NB4 (cell line): Measurements from ENCODE around the gene KDM4B.
"Not testable (repeated sequence)": the region's sequence is repeated elsewhere in the genome, so short reads cannot be mapped to it uniquely, and the experiment has no call there.

ENCODE experiments used
- POLR2A ChIP-seq: IDR thresholded peaks from 2 replicates; pipeline ENCODE4 v1.6.1; 2011; ENCODE audit warnings: mild to moderate bottlenecking; ENCODE audit not compliant: insufficient read length; ENCODE audit errors: extremely low read depth
- TF ChIP-seq, protein P1 (sequence below): IDR thresholded peaks from one replicate; pipeline ENCODE4 v1.5.1; 2012; ENCODE audit warnings: low read depth, low read length

- TF ChIP-seq, protein P1, sequence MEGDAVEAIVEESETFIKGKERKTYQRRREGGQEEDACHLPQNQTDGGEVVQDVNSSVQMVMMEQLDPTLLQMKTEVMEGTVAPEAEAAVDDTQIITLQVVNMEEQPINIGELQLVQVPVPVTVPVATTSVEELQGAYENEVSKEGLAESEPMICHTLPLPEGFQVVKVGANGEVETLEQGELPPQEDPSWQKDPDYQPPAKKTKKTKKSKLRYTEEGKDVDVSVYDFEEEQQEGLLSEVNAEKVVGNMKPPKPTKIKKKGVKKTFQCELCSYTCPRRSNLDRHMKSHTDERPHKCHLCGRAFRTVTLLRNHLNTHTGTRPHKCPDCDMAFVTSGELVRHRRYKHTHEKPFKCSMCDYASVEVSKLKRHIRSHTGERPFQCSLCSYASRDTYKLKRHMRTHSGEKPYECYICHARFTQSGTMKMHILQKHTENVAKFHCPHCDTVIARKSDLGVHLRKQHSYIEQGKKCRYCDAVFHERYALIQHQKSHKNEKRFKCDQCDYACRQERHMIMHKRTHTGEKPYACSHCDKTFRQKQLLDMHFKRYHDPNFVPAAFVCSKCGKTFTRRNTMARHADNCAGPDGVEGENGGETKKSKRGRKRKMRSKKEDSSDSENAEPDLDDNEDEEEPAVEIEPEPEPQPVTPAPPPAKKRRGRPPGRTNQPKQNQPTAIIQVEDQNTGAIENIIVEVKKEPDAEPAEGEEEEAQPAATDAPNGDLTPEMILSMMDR = not testable (repeated sequence)
- not testable (repeated sequence) for TF ChIP-seq POLR2A
Observed at GRCh38 chr19:5195587-5195986, 226.7 kb downstream of the KDM4B start.
